IPS DF 19.7 (cell line): ENCODE measurements around the gene VPS51.
"Not testable (repeated sequence)": the region's sequence is repeated elsewhere in the genome, so short reads cannot be mapped to it uniquely, and the experiment has no call there.

Source experiments
- DNase-seq: peaks from one replicate; pipeline ENCODE4 v3.0.0-alpha.2; 2013; ENCODE audit warnings: low read depth, low spot score

VPS51 gene

GRCh38 chr11:65133724-65134123 lies 37.7 kb downstream of the VPS51 start:
- DNase-seq: no peak

- DNase-seq: no peak
Measured at GRCh38 chr11:65134240-65134951, 38.4 kb downstream of the VPS51 start, which contains the start of gene SYVN1. TSS of gene SYVN1 (minus strand) at chr11:65134519. CDS start at chr11:65133601, 918 bp downstream.

DNA sequence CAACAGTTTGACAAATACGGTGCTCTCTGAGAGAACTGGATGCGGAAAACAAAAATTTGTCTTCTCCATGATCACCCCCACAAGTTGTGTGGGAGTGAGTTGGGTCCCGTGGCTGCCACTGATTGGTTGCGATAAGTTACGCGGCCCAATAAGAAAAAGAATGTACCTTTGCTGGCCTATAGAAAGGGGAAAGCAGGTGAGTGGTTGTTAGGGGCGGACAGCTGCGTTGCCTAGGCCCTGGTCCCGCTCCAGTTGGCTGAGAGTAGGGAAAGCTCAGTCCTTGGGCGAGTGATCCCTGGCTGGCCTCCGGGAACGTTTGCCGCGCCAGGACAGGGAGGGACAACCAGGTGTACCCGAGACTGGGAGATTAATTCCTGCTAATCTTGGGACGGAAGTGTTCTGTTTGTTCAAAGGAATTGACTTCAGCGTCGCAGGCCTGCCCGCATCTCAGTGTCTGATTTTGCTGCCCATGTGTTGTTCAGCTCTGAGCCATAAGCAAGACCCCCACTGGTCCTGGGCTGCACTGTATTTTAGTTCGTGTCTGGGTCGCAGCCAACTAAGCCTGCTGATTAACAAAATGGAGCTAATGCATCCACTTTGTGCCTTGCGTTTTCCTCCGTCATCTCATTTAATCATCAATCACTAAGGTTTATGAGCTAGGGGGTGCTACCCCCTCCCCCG lies 39.1 kb downstream of the VPS51 start:
- peak; percentile 95 for DNase-seq

DNA sequence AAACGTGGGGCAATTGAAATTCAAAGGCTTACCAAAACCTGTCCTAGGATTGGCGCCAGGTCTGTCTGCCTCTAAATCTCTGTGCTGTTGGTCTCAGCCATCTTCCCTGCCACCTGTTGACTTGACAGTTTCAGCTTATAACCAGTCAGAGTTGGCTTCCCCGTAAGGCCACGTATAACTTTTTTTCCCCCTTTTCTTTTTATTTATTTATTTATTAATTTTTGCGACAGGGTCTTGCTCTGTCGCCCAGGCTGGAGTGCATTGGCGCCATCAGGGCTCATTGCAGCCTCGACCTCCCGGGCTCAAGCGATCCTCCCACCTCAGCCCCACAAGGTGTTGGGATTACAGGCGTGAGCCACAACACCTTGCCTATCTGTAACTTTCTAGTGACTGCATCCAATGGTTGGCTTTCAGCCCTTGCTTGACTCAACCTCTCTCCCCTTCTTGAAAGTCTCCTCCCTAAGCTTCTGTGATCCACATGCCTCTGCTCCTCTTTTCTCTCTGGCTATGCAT lies 39.7 kb downstream of the VPS51 start:
- DNase-seq: no peak

GRCh38 chr11:65136515-65137096 lies 40.6 kb downstream of the VPS51 start:
- no peak for DNase-seq

DNA sequence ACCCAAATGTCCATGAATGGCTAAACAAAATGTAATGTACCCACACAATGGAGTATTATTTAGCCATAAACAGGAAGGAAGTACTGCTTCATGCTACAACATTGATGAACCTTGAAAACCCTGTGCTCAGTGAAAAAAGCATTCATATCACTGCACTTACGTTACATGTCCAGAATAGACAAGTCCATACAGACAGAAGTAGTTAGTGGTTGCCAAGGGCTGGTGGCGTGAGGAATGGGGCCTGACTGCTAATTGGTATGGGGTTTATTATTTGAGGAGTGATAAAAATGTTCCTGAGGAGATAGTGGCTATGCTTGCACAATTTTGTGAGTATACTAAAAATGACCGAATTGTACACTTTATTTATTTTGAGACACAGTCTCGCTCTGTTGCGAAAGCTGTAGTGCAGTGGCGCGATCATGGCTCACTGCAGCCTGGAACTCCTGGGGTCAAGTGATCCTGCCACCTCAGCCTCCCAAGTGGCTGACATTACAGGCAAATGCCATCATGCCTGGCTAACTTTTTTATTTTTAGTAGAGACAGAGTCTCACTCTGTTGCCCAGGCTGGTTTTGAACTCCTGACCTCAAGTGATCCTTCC lies 46.0 kb downstream of the VPS51 start:
- DNase-seq: no peak

DNA sequence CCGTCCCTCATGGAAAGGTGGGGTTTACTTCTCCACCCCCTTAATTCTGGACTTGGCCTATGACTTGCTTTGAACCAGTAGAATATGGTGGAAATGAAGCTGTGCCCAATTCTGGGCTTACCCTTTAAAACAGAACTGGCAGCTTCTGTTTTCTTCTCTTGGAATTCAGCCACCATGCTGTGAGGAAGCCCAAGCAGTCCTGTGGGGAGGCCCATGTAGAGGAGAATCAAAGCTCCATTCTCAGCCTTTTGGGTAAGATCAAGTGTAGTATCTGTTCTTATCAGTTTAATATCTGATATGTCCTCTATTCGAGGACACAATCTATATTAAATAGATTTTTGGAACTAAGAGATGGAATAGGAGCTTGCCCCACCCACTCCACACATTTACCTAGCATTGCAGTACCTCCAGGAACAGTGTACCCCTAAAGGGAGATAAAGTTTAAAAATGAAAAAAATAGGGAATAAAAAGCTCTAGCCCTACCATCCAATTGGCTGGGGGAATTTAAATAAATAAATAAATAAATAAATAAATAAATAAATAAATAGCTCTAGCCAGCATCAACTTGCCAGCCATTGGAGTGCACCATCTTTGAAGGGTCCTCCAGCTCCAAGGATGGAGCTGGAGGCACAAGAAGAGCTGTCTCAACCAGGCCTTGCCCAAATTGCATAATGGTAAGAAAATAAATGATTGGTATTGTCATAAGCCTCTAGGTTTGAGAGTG lies 51.5 kb downstream of the VPS51 start:
- DNase-seq: no peak

DNA sequence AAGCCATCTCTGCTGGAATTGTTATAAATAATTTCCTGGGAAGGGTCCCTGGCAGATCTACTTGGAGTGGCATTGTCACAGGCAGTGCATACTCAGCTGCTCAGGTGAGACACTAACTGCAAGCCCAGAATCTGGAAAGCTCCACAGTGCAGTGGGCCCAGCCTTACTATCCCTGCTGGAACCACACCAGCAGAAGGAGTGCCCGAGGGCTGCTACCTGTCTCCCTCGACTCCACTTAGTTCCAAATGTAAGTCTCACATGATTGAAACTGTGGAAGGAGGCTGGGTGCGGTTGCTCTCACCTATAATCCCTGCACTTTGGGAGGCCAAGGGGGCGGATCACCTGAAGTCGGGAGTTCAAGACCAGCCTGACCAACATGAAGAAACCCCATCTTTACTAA lies 52.6 kb downstream of the VPS51 start:
- no peak for DNase-seq

GRCh38 chr11:65150131-65150508 lies 54.1 kb downstream of the VPS51 start:
- DNase-seq: not testable (repeated sequence)

DNA sequence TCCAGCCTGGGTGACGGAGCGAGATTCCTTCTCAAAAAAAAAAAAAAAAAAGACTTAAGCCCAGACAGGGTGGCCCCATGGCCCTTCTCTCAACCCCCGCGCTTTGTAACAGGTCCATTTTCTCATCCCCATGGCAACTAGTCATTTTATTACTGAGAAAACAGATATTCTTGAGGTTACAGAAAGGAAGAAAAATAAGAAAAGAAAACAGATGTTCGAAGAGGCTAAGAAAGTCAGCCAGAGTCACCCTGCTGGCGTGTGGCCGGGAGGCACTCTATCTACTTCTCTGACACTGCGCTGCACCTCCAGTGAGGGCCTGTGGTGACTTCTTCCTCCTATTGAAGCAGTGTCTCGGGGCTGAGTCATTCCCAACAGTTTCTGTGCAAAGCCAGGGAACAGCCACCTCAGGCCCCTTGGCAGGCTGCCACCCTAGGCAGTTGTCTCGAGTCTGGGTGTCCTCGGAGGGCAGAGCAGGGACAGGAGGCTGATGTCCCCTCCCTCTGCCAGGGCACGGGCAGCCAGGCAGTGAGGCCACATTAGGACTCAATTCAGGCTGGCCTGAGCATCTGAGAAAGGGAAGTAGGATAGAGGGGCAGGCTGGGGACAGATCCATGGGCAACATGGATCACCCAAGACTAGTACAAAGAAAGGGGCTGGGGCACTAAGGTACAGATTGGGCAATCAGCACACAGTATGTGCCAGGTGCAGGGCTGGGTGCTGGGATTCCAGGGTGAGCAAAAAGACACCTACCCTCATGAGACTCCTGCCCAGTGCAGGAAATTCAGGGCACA lies 54.7 kb downstream of the VPS51 start:
- DNase-seq: no peak

- DNase-seq: no peak
Measured at GRCh38 chr11:65151331-65151899, 55.4 kb downstream of the VPS51 start.

DNA sequence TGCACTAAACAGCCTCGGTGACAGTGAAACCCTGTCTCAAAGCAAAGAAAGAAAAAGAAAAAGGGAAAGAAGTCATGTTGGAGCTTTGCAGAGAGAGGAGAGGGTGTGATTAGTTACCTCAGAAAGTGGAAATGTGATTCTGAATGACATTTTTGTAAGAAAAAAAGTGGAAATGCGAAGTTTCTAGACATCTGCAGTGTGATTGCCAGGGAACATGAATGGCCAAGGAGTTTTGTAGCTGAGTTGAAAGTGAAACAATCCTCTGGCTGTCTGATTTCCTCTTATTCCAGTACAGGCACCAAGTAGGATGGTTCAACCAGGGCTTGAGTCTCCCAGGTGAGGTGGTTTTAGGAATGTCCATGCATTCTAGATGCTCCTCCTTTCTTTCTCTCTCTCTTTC lies 56.1 kb downstream of the VPS51 start:
- DNase-seq: no peak

DNA sequence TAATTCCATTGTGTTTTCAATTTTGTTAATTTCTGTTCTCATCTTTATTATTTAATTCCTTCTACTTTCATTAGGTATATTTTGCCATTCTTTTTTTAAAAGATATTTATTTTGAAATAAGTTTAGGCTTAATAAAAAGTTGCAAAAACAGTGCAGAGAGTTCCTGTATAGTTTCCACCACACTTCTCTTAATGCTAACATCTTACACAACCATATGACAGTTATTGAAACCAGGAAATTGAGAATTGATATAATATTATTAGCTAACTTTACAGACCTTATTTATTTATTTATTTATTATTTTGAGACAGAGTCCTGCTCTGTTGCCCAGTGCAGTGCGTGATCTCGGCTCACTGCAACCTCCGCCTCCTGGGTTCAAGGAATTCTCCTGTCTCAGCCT lies 60.2 kb downstream of the VPS51 start:
- no peak for DNase-seq

DNA sequence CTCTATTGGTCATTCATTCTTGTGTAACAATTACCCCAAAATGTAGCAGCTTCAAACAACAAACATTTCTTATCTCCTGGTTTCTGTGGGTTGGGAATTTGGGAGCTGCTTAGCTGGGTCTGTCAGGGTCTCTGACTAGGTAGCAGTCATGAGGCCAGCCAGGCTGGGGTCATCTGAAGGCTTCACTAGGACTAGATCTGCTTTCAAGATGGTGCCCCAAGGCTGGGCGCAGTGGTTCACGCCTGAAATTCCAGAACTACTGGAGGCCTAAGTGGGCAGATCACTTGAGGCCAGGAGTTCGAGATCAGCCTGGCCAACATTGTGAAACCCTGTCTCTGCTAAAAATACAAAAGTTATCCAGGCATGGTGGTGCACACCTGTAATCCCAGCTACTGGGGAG lies 60.9 kb downstream of the VPS51 start:
- no peak for DNase-seq

DNA sequence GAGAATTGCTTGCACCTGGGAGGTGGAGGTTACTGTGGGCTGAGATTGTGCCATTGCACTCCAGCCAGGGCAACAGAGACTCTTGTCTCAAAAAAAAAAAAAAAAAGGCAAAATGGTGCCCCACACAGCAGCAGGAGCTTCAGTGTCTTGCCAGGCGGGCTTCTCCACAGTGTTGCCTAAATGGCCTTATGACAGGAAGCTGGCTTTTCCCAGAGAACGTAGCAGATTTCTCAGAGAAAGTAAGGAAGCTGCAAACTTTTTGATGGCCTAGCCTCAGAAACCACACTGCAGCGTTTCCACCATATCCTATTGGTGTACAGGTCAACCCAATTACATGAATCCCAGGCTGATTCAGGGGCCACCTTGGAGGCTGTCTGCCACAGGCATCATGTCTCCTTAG lies 61.3 kb downstream of the VPS51 start:
- no peak for DNase-seq

GRCh38 chr11:65159012-65159411 lies 63.0 kb downstream of the VPS51 start:
- DNase-seq: no peak

DNA sequence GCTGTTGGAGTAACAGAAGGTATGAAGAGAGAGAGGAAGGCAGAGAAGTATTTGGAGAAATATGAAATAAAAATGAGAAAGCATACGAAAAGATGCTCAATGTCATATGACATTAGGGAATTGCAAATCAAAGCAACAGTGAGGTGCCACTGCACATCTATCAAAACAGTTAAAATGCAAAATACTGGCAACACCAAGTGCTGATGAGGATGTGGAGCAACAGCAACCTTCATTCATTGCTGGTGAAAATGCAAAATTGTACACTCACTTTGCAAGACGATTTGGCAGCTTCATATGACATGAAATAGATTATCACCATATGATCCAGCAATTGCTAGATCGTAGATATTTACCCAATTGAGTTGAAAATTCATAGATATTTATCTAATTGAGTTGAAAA lies 64.6 kb downstream of the VPS51 start:
- DNase-seq: no peak
